ENCODE measurements around the gene PRKCB.

PRKCB gene

GRCh38 chr16:23832882-23833281 lies 2.9 kb upstream of the PRKCB start:
- CTCF ChIA-PET: no interaction called here
- TF ChIP-seq, protein P1, sequence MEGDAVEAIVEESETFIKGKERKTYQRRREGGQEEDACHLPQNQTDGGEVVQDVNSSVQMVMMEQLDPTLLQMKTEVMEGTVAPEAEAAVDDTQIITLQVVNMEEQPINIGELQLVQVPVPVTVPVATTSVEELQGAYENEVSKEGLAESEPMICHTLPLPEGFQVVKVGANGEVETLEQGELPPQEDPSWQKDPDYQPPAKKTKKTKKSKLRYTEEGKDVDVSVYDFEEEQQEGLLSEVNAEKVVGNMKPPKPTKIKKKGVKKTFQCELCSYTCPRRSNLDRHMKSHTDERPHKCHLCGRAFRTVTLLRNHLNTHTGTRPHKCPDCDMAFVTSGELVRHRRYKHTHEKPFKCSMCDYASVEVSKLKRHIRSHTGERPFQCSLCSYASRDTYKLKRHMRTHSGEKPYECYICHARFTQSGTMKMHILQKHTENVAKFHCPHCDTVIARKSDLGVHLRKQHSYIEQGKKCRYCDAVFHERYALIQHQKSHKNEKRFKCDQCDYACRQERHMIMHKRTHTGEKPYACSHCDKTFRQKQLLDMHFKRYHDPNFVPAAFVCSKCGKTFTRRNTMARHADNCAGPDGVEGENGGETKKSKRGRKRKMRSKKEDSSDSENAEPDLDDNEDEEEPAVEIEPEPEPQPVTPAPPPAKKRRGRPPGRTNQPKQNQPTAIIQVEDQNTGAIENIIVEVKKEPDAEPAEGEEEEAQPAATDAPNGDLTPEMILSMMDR (IDR thresholded peaks at IDR 0.05; ENCODE audit: insufficient read depth, low read length, missing control alignments): no peak
- DNase-seq (ENCODE audit: low read depth, low spot score): no peak
- H3K4me3 ChIP-seq (ENCODE audit: low read depth, low read length): no peak overlapping the region
- POLR2A ChIA-PET: no interaction called here

- ChIA-PET POLR2A (no interaction called here), CTCF (no interaction called here)
- no peak for DNase-seq (ENCODE audit: low read depth, low spot score)
- no peak overlapping the region for H3K4me3 ChIP-seq (ENCODE audit: low read depth, low read length)
- TF ChIP-seq, protein P1 (IDR thresholded peaks at IDR 0.05; ENCODE audit: insufficient read depth, low read length, missing control alignments): no peak
These were observed 2.3 kb upstream of the PRKCB start for GRCh38 chr16:23833504-23833903.

GRCh38 chr16:23833960-23834685 lies 1.7 kb upstream of the PRKCB start:
- DNase-seq (ENCODE audit: low read depth, low spot score): no peak
- ChIA-PET POLR2A (no interaction called here), CTCF (no interaction called here)
- TF ChIP-seq, protein P1 (IDR thresholded peaks at IDR 0.05; ENCODE audit: insufficient read depth, low read length, missing control alignments): no peak
- no peak overlapping the region for H3K4me3 ChIP-seq (ENCODE audit: low read depth, low read length)

DNA sequence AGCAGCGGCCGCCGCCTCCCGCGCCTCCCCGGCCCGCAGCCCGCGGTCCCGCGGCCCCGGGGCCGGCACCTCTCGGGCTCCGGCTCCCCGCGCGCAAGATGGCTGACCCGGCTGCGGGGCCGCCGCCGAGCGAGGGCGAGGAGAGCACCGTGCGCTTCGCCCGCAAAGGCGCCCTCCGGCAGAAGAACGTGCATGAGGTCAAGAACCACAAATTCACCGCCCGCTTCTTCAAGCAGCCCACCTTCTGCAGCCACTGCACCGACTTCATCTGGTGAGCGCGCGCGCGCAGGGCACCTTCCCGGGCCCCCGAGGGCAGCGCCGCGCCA lies 258 bp downstream of the PRKCB start:
- ChIA-PET POLR2A (no interaction called here), CTCF (no interaction called here)
- DNase-seq (ENCODE audit: low read depth, low spot score): no peak
- TF ChIP-seq, protein P1 (IDR thresholded peaks at IDR 0.05; ENCODE audit: insufficient read depth, low read length, missing control alignments): no peak
- no peak overlapping the region for H3K4me3 ChIP-seq (ENCODE audit: low read depth, low read length)

GRCh38 chr16:23836404-23837311 lies 875 bp downstream of the PRKCB start:
- TF ChIP-seq, protein P1 (IDR thresholded peaks at IDR 0.05; ENCODE audit: insufficient read depth, low read length, missing control alignments): no peak
- H3K4me3 ChIP-seq (ENCODE audit: low read depth, low read length): no peak overlapping the region
- DNase-seq (ENCODE audit: low read depth, low spot score): no peak
- POLR2A ChIA-PET: no interaction called here
- CTCF ChIA-PET: no interaction called here

DNA sequence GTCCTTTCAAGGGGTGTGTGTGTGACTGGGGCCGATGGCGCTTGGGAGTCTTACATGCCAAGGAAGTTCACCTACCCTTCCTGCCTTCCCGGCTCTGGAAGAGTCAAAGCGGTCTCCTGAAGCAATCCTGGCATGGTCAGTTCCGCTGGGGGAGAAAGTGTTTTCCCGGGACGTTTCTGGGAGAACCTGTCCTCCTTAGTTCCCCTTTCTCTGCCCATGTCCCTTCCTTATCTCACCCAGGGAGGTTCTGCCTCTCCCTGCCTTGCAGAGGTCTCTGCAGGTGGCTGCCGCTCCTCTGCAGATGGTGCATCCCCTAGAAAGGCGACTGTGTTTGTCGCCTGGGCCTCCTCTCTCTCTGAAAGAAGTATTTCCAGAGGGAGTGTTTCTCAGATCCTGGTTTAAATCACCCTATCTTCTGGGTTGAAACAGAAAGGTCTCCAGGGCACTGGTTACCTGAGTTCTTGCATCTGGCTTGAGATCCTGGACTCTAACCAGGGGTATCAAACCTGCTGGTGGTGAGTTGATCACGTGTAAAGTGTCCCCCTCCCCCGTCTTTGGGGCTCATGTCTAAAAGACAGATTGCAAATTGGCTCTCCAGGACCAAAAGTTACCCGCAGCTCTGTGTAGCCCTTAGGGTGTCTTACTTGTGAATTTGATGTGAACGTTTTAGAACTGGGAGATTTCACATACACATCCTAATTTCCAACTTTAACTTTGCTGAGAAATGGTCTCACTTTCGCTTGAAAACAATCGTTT lies 1.9 kb downstream of the PRKCB start:
- no peak overlapping the region for H3K4me3 ChIP-seq (ENCODE audit: low read depth, low read length)
- no peak for DNase-seq (ENCODE audit: low read depth, low spot score)
- ChIA-PET POLR2A (no interaction called here), CTCF (no interaction called here)
- TF ChIP-seq, protein P1 (IDR thresholded peaks at IDR 0.05; ENCODE audit: insufficient read depth, low read length, missing control alignments): no peak

Measured in AG04449 (cell line).